NCI-H226 (cell line): ENCODE results near the gene LRBA.
"Not testable (repeated sequence)": the region's sequence is repeated elsewhere in the genome, so short reads cannot be mapped to it uniquely, and the experiment has no call there.

Source experiments
- DNase-seq: peaks from one replicate; pipeline ENCODE4 v3.0.0-alpha.2; 2015

The LRBA gene

GRCh38 chr4:150722908-150723362, 292.1 kb downstream of the LRBA start:
- no peak for DNase-seq

- DNase-seq = no peak
Observed at GRCh38 chr4:150720973-150721518, 294.0 kb downstream of the LRBA start.

- no peak for DNase-seq
Observed at GRCh38 chr4:150717952-150718351, 297.1 kb downstream of the LRBA start.

- no peak for DNase-seq
Observed at GRCh38 chr4:150714462-150715438, 300.3 kb downstream of the LRBA start.

GRCh38 chr4:150713251-150713650, 301.8 kb downstream of the LRBA start:
- no peak for DNase-seq

GRCh38 chr4:150710770-150711375, 304.2 kb downstream of the LRBA start:
- DNase-seq = no peak

GRCh38 chr4:150708004-150708403, 307.1 kb downstream of the LRBA start:
- no peak for DNase-seq

- DNase-seq = no peak
Observed at GRCh38 chr4:150699599-150699998, 315.5 kb downstream of the LRBA start.

GRCh38 chr4:150695162-150695561, 319.9 kb downstream of the LRBA start:
- no peak for DNase-seq

- DNase-seq = no peak
Observed at GRCh38 chr4:150694438-150694837, 320.6 kb downstream of the LRBA start.

GRCh38 chr4:150683775-150684350, 331.2 kb downstream of the LRBA start:
- no peak for DNase-seq

GRCh38 chr4:150682126-150682525, 333.0 kb downstream of the LRBA start:
- no peak for DNase-seq

GRCh38 chr4:150681063-150681462, 334.0 kb downstream of the LRBA start:
- no peak for DNase-seq

GRCh38 chr4:150680651-150681050, 334.4 kb downstream of the LRBA start:
- no peak for DNase-seq

- DNase-seq = peak; percentile 12
Observed at GRCh38 chr4:150679765-150680343, 335.2 kb downstream of the LRBA start.

- DNase-seq = no peak
Observed at GRCh38 chr4:150679018-150679764, 335.9 kb downstream of the LRBA start.

GRCh38 chr4:150673793-150674192, 341.3 kb downstream of the LRBA start:
- no peak for DNase-seq

- DNase-seq = no peak
Observed at GRCh38 chr4:150668824-150669223, 346.3 kb downstream of the LRBA start.

- DNase-seq = peak; percentile 78
Observed at GRCh38 chr4:150664935-150665334, 350.1 kb downstream of the LRBA start.

- DNase-seq = no peak
Observed at GRCh38 chr4:150662686-150663085, 352.4 kb downstream of the LRBA start.

- peak; percentile 3 for DNase-seq
Observed at GRCh38 chr4:150661551-150661950, 353.5 kb downstream of the LRBA start.

- not testable (repeated sequence) for DNase-seq
Observed at GRCh38 chr4:150658258-150658657, 356.8 kb downstream of the LRBA start.
